AG20443 (cell line): ENCODE data around the gene S100A9.
"Not testable (repeated sequence)": the region's sequence is repeated elsewhere in the genome, so short reads cannot be mapped to it uniquely, and the experiment has no call there.

Experiments used
- DNase-seq: peaks from one replicate; pipeline ENCODE4 v3.0.0; 2012; ENCODE audit warnings: low spot score, mixed read lengths

S100A9 gene

GRCh38 chr1:153407274-153407673 lies 49.6 kb downstream of the S100A9 start:
- DNase-seq: not testable (repeated sequence)
